ENCODE measurements around the gene YEATS4. TPM values are rescaled to one million over a fixed set of nuclear protein-coding genes. Genes with fewer than 3 reads are reported as not detected.

The YEATS4 gene
- total and polyA plus RNA-seq, 9 of the 15 experiments (the other 6 are each of a cell fraction or from before 2014, with no cell fraction given), result 25.9 to 92.2 (median 49.2) TPM

- TF ChIP-seq, protein P1, sequence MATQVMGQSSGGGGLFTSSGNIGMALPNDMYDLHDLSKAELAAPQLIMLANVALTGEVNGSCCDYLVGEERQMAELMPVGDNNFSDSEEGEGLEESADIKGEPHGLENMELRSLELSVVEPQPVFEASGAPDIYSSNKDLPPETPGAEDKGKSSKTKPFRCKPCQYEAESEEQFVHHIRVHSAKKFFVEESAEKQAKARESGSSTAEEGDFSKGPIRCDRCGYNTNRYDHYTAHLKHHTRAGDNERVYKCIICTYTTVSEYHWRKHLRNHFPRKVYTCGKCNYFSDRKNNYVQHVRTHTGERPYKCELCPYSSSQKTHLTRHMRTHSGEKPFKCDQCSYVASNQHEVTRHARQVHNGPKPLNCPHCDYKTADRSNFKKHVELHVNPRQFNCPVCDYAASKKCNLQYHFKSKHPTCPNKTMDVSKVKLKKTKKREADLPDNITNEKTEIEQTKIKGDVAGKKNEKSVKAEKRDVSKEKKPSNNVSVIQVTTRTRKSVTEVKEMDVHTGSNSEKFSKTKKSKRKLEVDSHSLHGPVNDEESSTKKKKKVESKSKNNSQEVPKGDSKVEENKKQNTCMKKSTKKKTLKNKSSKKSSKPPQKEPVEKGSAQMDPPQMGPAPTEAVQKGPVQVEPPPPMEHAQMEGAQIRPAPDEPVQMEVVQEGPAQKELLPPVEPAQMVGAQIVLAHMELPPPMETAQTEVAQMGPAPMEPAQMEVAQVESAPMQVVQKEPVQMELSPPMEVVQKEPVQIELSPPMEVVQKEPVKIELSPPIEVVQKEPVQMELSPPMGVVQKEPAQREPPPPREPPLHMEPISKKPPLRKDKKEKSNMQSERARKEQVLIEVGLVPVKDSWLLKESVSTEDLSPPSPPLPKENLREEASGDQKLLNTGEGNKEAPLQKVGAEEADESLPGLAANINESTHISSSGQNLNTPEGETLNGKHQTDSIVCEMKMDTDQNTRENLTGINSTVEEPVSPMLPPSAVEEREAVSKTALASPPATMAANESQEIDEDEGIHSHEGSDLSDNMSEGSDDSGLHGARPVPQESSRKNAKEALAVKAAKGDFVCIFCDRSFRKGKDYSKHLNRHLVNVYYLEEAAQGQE (IDR thresholded peaks at IDR 0.05; ENCODE audit: borderline replicate concordance), result no peak
- TF ChIP-seq, protein P1 (CRISPR knock-in tag; IDR thresholded peaks at IDR 0.05; ENCODE audit: low read depth), result no peak
- no peak for TF ChIP-seq POLR2AphosphoS5 (IDR thresholded peaks at IDR 0.05; ENCODE audit: control insufficient read depth, insufficient read depth, low read depth, low read length)
- TF ChIP-seq NCOA2 (IDR thresholded peaks at IDR 0.05; ENCODE audit: partially characterized antibody in 2 of 2), result no peak
- TF ChIP-seq ATF7 (IDR thresholded peaks at IDR 0.05), result no peak
- TF ChIP-seq SP2 (IDR thresholded peaks at IDR 0.05; ENCODE audit: extremely low read depth, low read depth, low read length, poor library complexity, severe bottlenecking), result no peak
These were observed 19.5 kb upstream of the YEATS4 start (continued) for GRCh38 chr12:69339999-69340398.
